ENCODE results near the gene SCART1.
"Not testable (repeated sequence)": the region's sequence is repeated elsewhere in the genome, so short reads cannot be mapped to it uniquely, and the experiment has no call there.

The SCART1 gene
- total RNA-seq: 9.4 to 10.0 reads per million in 2 donors

DNA sequence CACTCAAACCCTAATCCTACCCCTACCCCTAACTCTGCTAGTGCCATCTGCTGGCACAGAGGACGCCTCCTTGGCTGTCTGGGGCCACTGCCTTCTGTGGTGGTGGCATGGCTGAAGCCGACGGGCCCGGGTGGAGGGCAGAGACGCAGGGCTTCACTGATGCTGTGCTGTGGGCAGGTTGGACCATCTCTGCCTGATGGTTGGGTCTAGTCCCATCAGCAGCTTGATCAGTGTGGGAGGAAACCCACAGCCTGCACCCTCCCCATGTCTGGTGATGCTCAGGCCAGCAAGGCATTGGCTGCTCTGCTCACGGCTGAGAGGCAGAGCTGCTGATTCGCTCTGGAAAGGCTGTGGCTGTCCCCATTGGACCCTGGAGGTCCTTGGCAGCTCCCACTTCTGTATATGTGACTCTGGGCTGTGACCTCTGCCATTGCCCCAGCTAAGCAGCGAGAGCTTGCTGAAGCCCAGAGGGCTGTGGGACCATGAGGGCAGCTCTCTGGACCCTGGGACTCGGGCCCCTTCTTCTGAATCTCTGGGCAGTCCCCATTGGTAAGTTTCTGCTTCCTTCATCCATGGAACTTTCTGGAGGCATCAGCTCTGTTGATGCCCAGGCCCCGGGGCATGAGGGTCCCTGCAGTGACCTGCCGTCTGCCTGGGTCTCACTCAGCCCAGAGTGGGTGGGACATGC is at the start of gene SCART1:
Gene SCART1, plus strand, starts transcription at position 430 of the 688 bp plus-strand sequence. Its CDS starts 53 bp downstream, at position 483.
- peak in 2 of 5 experiments; percentile 57 to 63 for DNase-seq

DNA sequence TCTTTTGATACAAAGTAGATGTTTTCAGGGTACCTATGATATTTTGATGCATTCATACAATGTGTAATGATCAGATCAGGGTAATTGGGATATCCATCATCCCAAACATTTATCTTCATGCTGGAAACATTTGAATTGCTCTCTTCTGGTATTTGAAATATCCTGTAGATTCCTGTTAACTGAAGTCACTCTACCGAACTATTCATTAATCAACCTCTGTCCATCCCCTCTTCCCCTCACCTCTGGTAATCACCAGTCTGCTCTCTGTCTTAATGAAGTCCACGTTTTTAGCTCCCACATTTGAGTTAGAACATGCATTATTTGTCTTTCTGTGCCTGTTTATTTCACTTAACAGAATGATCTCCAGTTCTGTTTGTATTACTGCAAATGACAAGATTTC is 48.5 kb upstream of the SCART1 start:
- no peak for DNase-seq

DNA sequence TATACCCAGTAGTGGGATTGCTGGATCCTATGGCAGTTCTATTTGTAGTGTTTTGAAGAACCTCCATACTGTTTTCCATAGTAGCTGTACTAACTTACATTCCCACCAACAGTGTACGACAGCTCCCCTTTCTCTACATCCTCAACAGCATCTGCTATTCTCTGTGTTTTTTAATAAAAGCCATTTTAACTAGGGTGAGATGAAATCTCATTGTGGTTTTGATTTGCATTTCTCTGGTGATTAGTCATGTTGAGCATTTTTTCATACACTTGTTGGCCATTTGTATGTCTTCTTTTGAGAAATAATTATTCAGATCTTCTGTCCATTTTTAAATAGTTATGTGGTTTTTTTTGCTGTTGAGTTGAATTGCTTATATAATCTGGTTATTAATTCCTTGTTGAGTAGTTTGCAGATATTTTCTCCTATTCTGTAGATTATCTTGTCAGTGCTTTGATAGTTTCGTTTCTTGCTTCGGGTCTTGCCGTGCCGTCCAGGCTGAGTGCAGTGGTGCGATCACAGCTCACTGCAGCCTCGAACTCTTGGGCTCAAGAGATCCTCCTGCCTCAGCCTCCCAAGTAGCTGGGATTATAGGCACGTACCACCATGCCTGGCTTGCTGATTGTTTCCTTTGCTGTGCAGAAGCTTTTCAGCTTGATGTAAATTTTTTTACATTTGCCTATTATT is 47.8 kb upstream of the SCART1 start:
- DNase-seq: peak in 1 of 5 experiments; percentile 49

DNA sequence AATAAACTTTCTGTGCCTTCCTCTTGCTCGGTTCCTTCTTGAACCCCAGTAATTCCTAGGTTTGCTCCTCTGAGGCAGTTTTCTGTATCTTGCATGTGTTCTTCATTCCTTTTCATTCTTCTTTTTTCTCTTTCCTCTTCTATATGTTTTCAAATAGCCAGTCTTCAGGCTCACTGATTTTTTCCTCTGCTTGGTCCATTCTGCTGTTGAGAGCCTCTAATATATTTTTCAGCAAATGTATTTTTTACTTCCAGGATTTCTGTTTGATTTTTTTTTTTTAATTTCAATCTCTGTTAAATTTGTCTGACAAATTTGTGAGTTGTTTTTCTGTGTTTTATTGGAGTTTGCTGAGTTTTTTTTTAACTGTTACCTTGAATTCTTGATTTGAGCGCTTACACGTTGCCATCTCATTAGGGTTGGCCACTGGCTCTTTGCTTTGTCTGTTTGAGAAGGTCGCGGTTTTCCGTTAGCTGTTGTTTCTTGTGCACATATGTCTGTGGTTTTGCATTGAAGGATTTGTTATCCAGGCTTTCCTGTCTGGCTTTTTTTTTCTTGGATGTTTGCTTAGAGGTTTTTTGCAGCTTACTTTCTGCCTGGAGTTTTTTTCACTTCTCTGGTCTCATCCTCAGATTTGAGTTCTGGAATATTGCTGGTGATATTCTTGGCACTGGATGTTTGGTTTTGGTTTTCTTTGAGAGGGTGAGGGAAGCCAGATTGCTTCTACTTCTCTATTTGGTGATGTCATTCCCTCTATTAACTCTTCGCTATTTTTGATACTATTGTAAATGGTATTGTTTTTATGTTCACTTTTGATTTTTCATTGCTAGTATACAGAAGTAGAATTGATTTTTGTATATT is 42.0 kb upstream of the SCART1 start:
- DNase-seq: no peak

DNA sequence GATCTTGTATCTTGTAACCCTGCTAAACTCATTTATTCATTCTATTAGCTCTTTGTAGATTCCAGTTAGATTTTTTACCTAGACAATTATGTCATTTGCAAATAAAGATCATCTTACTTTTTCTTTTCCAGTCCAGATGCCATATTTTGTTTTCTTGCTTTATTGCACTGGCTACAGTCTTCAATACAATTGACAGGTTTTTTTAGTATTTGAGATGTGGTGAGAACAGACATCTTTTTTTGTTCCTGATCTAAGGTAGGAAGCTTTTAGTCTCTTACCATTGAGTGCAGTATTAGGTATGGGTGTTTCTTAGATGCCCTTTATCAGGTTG is 41.4 kb upstream of the SCART1 start:
- no peak for DNase-seq

DNA sequence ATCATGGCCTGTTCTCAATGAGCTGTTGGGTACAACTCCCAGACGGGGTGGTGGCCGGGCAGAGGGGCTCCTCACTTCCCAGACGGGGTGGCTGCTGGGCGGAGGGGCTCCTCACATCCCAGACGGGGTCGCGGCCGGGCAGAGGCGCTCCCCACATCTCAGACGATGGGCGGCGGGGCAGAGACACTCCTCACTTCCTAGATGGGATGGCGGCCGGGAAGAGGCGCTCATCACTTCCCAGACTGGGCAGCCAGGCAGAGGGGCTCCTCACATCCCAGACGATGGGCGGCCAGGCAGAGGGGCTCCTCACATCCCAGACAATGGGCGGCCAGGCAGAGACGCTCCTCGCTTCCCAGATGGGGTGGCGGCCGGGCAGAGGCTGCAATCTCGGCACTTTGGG is 39.3 kb upstream of the SCART1 start:
- not testable (repeated sequence) for DNase-seq

DNA sequence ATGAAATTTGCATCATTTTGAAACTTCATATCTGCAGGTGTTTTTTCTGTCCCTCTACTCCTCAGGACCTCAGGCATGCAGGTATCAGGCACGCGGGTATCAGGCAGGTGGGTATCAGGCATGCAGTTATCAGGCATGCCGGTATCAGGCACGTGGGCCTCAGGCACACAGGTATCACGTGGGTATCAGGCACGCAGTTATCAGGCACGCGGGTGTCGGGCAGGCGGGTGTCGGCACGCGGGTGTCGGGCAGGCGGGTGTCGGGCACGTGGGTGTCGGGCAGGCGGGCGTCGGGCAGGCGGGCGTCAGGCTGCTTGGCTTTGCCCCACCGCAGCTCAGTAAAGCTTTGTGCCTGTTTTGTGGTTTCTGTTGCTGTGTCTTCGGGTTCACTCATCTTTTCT is 38.0 kb upstream of the SCART1 start:
- no peak for DNase-seq

DNA sequence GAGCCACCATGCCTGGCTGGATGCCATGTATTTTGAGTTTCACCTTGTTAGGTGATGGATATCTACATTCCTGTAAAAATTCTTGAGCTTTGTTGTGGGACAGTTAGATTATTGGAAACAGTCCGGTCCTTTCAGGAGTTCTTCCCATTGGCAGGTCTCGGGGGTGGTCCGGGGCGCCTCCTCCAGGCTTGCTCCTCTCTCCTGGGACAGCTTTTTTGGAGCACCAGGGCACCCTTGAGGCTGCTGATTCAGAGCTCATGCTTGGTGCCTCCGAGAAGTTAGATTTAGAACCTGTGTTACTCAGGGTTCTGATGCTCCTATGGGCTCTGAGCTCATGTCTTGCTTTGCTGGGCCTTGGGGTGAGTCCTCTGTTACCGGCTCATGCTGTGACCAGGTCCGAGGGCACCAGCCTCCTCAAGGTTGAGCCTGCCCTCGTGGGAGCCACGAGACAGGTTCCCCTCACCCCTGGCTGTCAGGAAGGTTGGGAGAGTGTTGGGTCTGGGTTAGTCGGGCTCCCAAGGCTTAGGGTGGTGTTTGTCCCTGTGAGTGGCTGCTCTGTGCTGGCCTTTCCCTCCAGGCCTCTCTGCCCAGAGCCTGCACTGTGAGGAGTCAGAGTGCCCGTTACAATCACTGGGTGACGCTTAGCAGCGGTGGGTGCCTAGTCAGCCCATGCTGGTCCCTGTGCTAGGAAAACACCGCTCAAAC is 35.3 kb upstream of the SCART1 start:
- DNase-seq: no peak

DNA sequence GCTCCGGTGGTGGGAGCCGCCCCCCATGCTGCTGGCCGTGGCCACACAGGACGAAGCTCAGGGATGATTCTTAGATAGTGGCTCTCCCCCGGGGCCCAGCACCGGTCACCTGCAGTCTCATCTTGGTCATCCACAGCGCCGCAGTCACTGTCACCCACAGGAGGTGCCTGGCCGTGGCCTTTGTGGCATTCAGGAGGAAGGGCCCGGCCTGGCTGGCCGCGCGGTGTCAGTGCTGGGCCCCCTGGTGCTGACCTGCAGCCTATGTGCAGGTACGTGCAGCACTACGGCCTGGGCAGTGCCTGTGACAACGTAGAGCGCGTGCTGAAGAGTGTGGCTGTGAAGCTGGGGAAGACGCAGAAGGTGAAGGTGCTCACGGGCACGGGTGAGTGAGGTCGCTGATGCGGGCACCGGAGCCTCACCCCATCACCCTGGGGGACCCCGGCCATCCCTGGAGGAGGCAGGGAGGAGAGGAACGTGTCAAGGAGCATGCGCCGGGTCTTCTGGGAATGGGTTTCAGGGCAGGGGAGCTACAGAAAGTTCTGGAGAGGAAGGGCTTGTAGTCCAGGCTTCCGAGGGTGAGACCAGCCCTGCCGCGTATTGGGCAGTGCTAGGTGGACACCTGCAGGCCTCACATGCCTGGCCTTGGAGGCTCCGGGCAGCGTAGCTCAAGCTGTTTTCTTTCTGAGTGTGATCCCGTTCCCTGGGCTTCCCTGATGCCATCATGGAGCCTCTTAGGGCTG is 34.4 kb upstream of the SCART1 start:
- no peak for DNase-seq

DNA sequence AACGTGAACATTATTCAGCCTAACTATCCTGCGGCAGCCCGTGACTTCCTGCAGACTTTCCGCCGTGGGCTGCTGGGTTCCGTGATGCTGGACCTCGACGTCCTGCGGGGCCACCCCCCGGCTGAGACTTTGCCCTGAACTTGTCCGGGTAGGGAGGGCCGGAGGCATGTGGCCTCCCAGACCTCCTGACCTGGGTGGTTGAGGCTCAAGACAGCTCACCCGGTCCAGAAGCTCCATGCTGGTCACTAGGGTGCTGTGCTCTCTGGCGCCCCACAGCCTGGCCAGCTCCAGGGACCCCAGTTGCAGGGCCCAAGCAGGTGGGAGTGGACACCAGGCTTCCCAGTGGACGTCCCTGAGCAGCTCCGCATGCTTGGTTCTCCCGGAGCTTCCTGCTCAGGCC is 33.7 kb upstream of the SCART1 start:
- no peak for DNase-seq

DNA sequence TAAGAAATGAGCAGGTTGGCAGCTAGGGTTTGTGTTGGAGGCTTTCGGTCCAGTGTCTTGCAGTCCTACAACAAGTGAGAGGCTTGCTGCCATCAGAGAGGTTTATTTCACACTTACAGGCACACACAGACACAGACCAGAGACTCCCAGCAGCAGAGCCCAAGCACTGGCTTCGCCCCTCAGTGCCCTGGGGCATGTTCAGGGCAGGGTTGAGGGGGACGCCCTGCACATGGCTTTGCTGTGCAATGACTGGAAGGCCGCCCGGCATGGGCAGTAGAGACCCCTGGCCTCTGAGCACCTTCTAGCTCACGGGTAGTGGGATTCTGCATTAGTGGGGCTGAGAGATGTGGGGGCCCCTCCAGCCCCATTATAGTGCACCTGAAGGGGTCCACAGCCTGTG is 33.2 kb upstream of the SCART1 start:
- DNase-seq: no peak

DNA sequence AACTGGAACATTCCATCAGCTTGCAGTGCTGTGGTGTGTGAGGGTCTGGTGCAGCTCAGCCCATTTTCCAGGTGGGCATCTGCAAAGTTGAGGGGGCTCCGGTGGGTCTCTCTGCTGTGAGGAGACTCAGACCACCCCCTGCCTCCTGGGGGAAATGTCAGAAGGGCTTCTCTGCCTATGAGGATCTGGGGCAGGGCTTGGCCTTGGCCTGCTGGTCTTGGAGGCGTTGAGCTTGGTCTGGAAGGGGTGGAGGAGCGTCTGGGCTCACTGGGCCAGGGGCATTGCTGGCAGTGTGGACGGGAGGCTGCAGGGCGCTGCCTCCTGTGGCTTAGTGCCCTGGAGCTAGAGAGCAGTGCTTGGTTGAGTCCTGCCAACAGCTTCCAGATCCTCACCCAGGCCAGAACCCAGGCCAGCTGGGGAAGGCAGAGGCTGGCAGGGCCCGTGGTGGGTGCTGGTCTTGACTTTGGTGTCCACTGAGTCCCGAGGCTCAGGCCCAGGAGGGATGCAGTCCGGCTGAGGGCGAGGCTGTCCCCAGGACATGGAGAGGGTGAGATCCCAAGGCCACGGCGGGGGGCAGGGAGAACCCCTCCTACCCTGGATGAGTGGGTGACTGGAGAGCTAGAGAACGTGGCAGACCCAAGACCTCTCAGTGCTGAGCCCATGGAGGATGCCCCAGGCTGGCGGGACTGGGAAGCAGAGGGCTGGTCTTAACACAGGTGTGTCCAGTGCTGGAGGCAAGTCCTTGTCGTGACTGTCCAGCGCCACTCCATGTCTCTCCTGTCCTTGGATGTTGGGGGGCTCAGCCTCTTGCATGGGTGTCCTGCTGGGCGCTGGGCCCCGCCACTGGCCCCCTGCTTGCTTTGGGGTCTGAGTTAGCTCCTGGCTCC is 32.2 kb upstream of the SCART1 start:
- no peak for DNase-seq

DNA sequence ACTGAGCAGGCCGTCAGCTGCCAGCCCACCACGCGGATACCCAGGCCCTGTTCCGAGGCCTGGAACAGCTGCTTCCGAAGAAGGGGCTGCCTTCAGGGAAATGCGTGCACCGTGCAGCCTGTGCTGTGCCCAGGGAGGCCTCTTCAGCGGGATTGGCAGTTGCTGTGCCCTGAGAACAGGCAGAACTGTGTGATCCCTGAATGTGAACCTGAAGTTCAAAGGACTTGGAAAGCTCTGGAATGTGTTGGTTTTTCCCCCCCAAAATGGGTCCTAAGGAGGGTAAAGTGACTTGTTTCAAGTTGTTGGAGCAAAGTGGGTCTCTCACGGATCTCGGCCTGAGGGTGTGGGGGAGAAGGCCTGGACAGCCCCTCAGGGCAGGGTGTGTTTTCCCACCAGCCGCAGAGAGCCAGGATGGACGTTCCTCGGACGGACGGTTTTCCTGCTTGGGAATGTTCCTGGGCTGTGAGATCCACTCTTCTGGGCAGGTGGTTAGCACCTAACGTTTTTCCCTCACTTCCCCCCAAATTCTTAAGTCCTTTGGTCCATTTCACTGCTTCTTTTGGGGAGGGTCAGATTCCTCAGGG is 31.4 kb upstream of the SCART1 start:
- no peak for DNase-seq

DNA sequence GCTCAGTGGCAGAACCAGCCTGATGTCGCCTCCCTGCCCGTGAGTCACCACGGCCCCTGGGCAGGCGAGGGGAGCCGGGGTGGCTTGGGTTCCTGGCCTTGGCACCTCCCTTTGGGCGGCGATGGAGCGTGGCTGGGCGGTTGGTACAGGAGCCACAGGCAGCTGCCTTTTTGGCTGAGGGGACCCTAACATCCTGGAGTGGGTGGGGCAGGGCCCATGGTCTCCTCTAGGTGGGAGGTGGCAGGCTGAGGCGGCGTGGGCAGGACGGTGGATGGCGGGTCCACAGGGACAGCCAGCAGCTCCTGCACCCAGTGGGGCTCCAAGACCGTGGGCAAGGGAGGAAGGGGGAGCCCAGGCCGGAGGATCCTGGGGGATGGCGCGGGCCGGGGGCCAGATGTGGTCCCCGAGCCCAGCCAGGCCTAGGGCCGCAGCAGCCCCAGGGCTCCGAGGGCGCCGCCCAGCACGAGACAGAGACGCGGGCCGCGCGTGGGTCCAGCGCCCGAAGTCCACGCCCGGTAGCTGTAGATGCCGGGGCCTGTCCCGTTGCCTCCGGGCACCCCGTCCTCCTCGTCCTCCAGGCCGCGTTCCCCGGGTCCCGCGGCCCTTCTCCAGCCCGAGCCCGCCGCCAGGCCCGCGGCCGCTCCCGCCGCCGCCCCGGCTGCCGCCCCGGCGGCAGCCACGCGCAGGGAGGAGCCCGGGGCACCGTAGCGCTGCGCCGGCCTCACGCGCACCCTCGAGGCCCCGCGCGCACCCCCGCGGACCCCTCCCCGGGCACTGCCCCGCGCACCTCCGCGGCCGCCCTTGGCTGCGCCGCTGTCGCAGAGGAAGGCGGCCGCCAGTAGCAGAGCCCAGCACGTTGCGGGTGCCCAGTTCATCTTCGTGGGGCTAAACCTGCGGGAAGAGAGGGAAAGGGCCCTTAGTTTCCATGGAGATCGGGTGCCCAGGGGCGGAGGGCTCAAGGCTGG is 30.7 kb upstream of the SCART1 start:
- no peak for DNase-seq

DNA sequence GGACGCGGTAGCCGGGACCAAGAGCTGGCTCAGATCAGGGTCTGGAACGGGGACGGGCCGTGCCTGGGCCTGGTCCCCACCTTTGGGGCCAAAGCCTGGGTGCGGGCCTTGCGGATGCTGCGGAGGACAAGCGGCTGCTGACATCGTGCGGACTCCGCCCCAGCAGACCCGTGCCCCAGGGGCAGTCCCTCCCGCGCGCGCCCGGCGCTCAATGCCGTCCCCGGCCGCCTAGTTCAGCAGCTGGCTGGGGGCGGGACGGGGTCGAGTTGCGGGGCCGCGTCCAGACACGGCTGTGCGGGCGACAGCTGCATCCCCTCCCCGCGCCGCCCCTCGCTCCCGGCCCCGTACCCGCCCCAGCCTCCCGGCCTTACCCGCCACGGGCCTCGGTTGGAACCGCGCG is 29.6 kb upstream of the SCART1 start:
- DNase-seq: not testable (repeated sequence)

DNA sequence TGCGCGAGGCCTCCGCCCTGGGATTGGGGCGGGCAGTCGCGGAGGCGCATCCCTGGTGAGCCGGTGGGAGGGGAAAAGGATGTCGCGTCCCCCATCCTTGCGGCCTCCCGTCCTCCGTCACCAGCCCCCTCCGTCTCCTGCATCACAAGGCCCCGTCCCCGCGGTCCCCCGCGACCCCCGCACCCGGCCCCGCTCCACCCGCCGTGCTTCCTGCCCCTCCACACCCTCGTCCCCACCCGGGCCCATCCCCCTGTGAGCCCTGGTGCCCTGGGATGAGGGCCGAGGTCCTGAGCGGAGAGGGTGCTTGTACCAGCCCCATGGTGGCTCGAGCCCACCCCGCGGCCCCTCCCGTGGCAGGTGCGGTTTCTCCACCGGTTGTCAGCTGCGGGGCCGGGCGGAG is 29.1 kb upstream of the SCART1 start, which contains the start of gene SPRN:
Gene SPRN, minus strand, starts transcription at position 25 of the 400 bp plus-strand sequence. CDS start 944 bp downstream, outside the sequence.
- not testable (repeated sequence) for DNase-seq

DNA sequence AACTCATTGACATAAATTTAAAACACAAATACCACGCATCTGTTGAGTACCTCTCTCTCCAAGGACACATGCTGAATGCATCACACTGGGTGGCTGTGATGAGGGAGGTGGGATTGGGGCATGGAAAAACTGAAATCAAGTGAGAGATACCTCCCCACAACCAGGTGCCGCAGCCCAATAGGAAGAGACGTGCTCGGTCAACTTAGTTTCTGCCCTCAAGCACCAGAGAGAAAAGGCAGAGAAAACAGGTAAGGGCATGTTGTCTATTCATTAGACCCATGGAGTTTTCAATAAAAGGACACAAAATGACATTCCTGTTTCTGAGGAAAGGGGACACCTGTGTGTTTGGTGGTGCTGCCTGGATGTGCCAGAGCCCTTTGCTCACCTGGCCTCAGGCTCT is 24.2 kb upstream of the SCART1 start:
- DNase-seq: not testable (repeated sequence)

DNA sequence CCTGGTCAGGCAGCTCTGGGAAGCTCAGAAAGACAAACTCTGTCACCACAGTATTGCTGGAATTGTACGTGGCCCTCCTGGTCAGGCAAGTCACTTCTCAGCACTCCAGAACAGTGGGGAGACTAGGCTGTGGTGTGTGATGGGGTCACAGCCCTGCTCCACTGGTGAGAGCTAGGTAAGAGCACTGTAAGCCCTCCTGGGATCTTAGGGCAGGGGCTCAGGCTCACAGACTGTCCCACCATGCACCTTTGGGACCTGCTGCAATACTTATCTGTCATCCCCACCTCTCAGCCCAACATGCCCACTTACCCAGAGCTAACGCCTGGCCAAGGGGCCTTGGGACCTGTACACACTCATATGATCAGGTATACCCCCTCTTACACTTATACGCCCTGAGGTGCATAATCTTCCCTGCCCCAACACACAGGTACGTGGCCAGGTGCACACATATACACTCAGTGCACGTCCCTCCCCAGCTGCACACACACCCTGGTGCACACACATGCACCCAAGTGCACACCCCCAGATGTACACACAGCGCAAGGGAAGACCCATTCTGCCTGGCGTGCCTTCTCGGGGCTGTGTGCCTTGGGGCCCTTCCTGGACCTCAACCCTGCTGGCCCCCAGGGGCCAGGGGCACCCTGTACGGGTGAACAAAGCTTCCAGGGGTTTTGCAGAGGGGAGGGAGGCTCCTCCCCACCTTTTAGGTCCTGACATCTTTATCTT is 21.7 kb upstream of the SCART1 start:
- not testable (repeated sequence) for DNase-seq

DNA sequence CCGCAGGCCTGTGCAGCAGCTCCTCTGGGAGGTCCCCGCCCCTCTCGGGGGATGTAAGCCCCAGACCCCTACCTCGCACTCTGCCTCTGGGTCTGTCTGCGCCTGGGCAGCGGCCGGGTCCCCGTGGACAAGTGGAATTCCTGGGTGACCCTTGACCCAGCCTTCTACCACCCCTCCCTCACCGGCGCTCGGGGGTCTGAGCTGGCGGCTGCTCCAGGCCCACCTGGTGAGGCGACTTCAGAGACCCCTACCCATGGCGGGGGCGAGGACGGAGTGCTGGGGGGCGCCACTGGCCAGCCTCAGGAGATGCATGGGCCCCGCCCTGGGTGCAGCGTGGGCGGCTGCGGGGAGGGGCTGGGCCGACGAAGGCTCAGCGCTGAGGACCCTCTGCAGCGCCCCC is 21.0 kb upstream of the SCART1 start:
- DNase-seq: not testable (repeated sequence)
